Body of pancreas (tissue), 4 donors: Measurements from ENCODE around the gene MDFIC2. TPM values are rescaled to one million over a fixed set of nuclear protein-coding genes. Genes with fewer than 3 reads are reported as not detected.
"Not testable (repeated sequence)": the region's sequence is repeated elsewhere in the genome, so short reads cannot be mapped to it uniquely, and the experiment has no call there.

Experiments used
- ATAC-seq: fragments of 150-250 bp; one replicate; pipeline ENCODE4 v1.9.1; 2016
- DNase-seq, 4 donors: peaks; one replicate each; pipeline ENCODE4 v3.0.0-alpha.2; 2019
- H3K27ac ChIP-seq, 4 donors: fragments of 200-600 bp; sonication (generic); 1 replicate in 3 of 4; 2 replicates in 1 of 4; pipeline versions ENCODE4 v1.5.1 to v1.6.1; 2016 to 2019; ENCODE audit warnings: mild to moderate bottlenecking in 1 of 4, mixed read lengths in 1 of 4, moderate library complexity in 1 of 4
- H3K27me3 ChIP-seq, 2 donors: fragments of 200-600 bp; sonication (generic); one replicate each; pipeline ENCODE4 v1.6.0; 2016; ENCODE audit warnings: mild to moderate bottlenecking in 1 of 2
- H3K36me3 ChIP-seq, 2 donors: fragments of 200-600 bp; sonication (generic); replicated peaks in 1 of 2; 2 replicates each; pipeline ENCODE4 v1.5.1; 2016; ENCODE audit warnings: low read depth in 2 of 2; ENCODE audit not compliant: insufficient read depth in 1 of 2
- H3K4me1 ChIP-seq: fragments of 200-600 bp; sonication (generic); one replicate; pipeline ENCODE4 v1.6.0; 2016
- H3K4me3 ChIP-seq, 2 donors: fragments of 200-600 bp; sonication (generic); 1 replicate in 1 of 2; 2 replicates in 1 of 2; pipeline ENCODE4 v1.5.1; 2016 to 2019
- H3K9me3 ChIP-seq, 3 donors: fragments of 200-600 bp; sonication (generic); 1 replicate in 2 of 3; 2 replicates in 1 of 3; pipeline ENCODE4 v1.5.1; 2016
- CTCF ChIP-seq, 7 experiments: fragments of 450-650 bp in 4 of 7; fragments of 200-600 bp in 3 of 7; sonication (generic) in 3 of 7; IDR thresholded peaks; one replicate each; pipeline ENCODE4 v1.5.1; 2016 to 2019; ENCODE audit warnings: antibody characterized with exemption in 7 of 7
- POLR2A ChIP-seq, 3 donors: fragments of 450-650 bp; IDR thresholded peaks; one replicate each; pipeline ENCODE4 v1.6.1; 2016; ENCODE audit warnings: antibody characterized with exemption in 3 of 3, mild to moderate bottlenecking in 2 of 3
- WGBS, 2 donors: methylation state at CpG; one replicate each; pipeline ENCODE4 v1.1.5; 2017; 5-methylcytosine and 5-hydroxymethylcytosine counted together
- intact Hi-C: fragments of 100-400 bp; cut with DNase I; formaldehyde crosslinking; loops from one replicate; pipeline ENCODE4 v1.15.1; 2023
- total RNA-seq, 2 donors: library from RNA; depleted of rRNA; stranded (reverse); fragments of >200 nt; gene quantifications; one replicate each; pipeline ENCODE4 v1.1.0, GENCODE V29; 2016

Gene MDFIC2
- total RNA-seq, 2 donors from 2014 or later, result not detected

DNA sequence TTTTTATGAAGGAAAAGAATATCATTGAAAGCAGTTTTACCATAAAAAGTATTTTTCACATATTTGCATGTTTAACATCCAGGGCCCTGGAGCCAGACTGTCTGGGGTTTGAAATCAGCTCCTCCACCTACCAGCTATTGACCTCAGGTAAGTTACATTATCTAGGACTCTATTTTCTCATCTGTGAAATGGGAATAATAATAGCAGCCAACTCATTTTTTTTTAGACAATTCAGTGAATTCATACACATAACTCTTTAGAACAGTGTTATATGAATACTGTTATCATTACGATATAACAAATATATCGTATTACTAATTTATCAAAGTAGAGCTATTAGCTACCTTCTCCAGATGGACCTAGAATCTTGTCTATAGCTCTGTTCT, 21.3 kb downstream of the MDFIC2 start:
- no peaks in the 10 kb centered on the region for H3K36me3 ChIP-seq
- H3K4me3 ChIP-seq, result no peak overlapping the region
- no peak for DNase-seq
- H3K4me1 ChIP-seq, result no peaks in the 10 kb centered on the region
- no peaks in the 10 kb centered on the region for H3K27me3 ChIP-seq
- WGBS, 2 donors, result 93 to 95% methylated on average over 2 of the region's 2 CpGs
- TF ChIP-seq CTCF (IDR thresholded peaks at IDR 0.05) (no peak), POLR2A (IDR thresholded peaks at IDR 0.05) (no peak)
- no peak for ATAC-seq
- H3K27ac ChIP-seq, result no peak overlapping the region
- intact Hi-C loops, result no loop called here
- H3K9me3 ChIP-seq, result no peaks in the 10 kb centered on the region

DNA sequence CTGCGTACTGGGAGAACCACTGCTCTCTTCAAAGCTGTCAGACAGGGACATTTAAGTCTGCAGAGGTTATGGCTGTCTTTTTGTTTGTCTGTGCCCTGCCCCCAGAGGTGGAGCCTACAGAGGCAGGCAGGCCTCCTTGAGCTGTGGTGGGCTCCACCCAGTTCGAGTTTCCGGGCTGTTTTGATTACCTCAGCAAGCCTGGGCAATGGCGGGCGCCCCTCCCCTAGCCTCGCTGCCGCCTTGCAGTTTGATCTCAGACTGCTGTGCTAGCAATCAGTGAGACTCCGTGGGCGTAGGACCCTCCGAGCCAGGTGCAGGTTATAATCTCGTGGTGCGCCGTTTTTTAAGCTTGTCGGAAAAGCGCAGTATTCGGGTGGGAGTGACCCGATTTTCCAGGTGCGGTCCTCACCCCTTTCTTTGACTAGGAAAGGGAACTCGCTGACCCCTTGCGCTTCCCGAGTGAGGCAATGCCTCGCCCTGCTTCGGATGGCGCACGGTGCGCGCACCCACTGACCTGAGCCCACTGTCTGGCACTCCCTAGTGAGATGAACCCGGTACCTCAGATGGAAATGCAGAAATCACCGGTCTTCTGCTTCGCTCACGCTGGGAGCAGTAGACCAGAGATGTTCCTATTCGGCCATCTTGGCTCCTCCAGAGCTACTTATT, 21.9 kb downstream of the MDFIC2 start:
- H3K4me1 ChIP-seq, H3K27me3 ChIP-seq, intact Hi-C loops, H3K27ac ChIP-seq, DNase-seq, H3K9me3 ChIP-seq, ATAC-seq, H3K4me3 ChIP-seq, H3K36me3 ChIP-seq: not testable (repeated sequence)
- 90% methylated on average over 28 to 32 of the region's 32 CpGs for WGBS, 2 donors

GRCh38 chr3:70281663-70282062, 30.8 kb downstream of the MDFIC2 start:
- no peaks in the 10 kb centered on the region for H3K9me3 ChIP-seq
- no peak overlapping the region for H3K4me3 ChIP-seq
- H3K27ac ChIP-seq, result no peak overlapping the region
- no peaks in the 10 kb centered on the region for H3K4me1 ChIP-seq
- DNase-seq (no peak), ATAC-seq (no peak)
- intact Hi-C loops, result no loop called here
- TF ChIP-seq CTCF (IDR thresholded peaks at IDR 0.05), result no peak
- no peak for TF ChIP-seq POLR2A (IDR thresholded peaks at IDR 0.05)
- no peaks in the 10 kb centered on the region for H3K36me3 ChIP-seq
- WGBS, 2 donors, result 72 to 88% methylated on average over 2 of the region's 2 CpGs
- no peaks in the 10 kb centered on the region for H3K27me3 ChIP-seq

DNA sequence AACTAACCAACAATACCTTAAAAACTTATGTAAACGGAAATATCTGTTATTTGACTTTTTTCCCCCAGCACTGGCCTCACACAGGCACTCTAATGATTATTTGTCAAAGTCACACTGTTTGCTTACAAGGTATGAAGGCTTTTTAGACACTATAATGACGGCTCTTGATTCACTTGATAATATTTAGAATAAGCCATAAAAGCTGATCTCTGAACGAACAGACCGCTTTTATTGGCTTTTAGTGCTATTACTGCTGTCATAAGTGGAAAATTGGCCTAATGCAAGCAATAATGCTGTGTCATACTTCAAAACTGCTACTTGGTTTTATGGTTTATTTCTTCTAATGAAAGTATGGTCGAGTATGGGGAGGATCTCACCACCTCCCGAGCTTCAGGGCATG, 35.1 kb downstream of the MDFIC2 start:
- no peak for TF ChIP-seq CTCF (IDR thresholded peaks at IDR 0.05)
- no peak for TF ChIP-seq POLR2A (IDR thresholded peaks at IDR 0.05)
- Histone ChIP-seq H3K9me3 (no peaks in the 10 kb centered on the region), H3K27ac (no peak overlapping the region), H3K27me3 (no peaks in the 10 kb centered on the region), H3K4me3 (no peak overlapping the region), H3K4me1 (no peaks in the 10 kb centered on the region), H3K36me3 (no peaks in the 10 kb centered on the region)
- DNase-seq (no peak), ATAC-seq (no peak)
- 31 to 33% methylated on average over 6 of the region's 6 CpGs for WGBS, 2 donors
- intact Hi-C loops, result no loop called here

DNA sequence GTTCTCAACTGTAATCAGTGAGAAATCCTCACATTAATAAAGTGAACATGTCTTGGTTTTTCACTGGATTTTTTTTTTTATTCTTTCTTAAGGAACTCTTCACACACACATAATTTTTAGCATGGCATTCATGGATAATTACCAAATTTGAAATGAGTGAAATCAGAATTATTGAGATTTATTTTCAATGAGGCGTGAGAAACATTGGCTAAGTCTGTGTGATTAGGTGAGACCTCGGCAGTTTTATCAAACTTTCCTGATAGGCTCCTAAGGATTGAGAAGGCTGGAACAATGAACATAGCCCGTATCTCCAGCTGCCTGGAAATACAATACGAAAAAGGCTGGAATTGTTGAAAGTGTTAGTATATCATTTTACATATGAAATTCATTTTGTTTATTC, 35.5 kb downstream of the MDFIC2 start:
- intact Hi-C loops, result no loop called here
- no peaks in the 10 kb centered on the region for H3K4me1 ChIP-seq
- no peaks in the 10 kb centered on the region for H3K36me3 ChIP-seq
- no peak overlapping the region for H3K4me3 ChIP-seq
- H3K27me3 ChIP-seq, result no peaks in the 10 kb centered on the region
- DNase-seq (no peak), ATAC-seq (no peak)
- H3K9me3 ChIP-seq, result no peaks in the 10 kb centered on the region
- WGBS, 2 donors, result 34 to 38% methylated on average over 4 of the region's 4 CpGs
- no peak overlapping the region for H3K27ac ChIP-seq
- TF ChIP-seq CTCF (IDR thresholded peaks at IDR 0.05), result no peak
- no peak for TF ChIP-seq POLR2A (IDR thresholded peaks at IDR 0.05)
